ENCODE data around the gene ACAP2.
"Not testable (repeated sequence)": the region's sequence is repeated elsewhere in the genome, so short reads cannot be mapped to it uniquely, and the experiment has no call there.

Gene ACAP2

GRCh38 chr3:195443391-195443989, 670 bp upstream of the ACAP2 start:
- DNase-seq = no peak

- DNase-seq = peak; percentile 76
Measured at GRCh38 chr3:195441992-195442572, 738 bp downstream of the ACAP2 start.

GRCh38 chr3:195441476-195441991, 1.3 kb downstream of the ACAP2 start:
- no peak for DNase-seq

- no peak for DNase-seq
Measured at GRCh38 chr3:195441051-195441450, 1.8 kb downstream of the ACAP2 start.

GRCh38 chr3:195440379-195440778, 2.4 kb downstream of the ACAP2 start:
- no peak for DNase-seq

- DNase-seq = no peak
Measured at GRCh38 chr3:195438371-195438770, 4.4 kb downstream of the ACAP2 start.

- DNase-seq = no peak
Measured at GRCh38 chr3:195425849-195426248, 17.0 kb downstream of the ACAP2 start.

- DNase-seq = no peak
Measured at GRCh38 chr3:195423818-195424217, 19.0 kb downstream of the ACAP2 start.

GRCh38 chr3:195421400-195421799, 21.4 kb downstream of the ACAP2 start:
- DNase-seq = no peak

GRCh38 chr3:195416795-195417194, 26.0 kb downstream of the ACAP2 start:
- no peak for DNase-seq

- DNase-seq = no peak
Measured at GRCh38 chr3:195411836-195412235, 31.0 kb downstream of the ACAP2 start.

- no peak for DNase-seq
Measured at GRCh38 chr3:195410546-195410945, 32.3 kb downstream of the ACAP2 start.

GRCh38 chr3:195407531-195408409, 35.0 kb downstream of the ACAP2 start:
- DNase-seq = no peak

GRCh38 chr3:195405651-195406050, 37.2 kb downstream of the ACAP2 start:
- DNase-seq = no peak

GRCh38 chr3:195403841-195404408, 38.9 kb downstream of the ACAP2 start:
- no peak for DNase-seq

- DNase-seq = no peak
Measured at GRCh38 chr3:195403244-195403643, 39.6 kb downstream of the ACAP2 start.

- no peak for DNase-seq
Measured at GRCh38 chr3:195401943-195402342, 40.9 kb downstream of the ACAP2 start.

- DNase-seq = not testable (repeated sequence)
Measured at GRCh38 chr3:195398460-195398859, 44.4 kb downstream of the ACAP2 start.

GRCh38 chr3:195397524-195397923, 45.3 kb downstream of the ACAP2 start:
- DNase-seq = no peak

GRCh38 chr3:195395208-195395816, 47.5 kb downstream of the ACAP2 start:
- no peak for DNase-seq

- no peak for DNase-seq
Measured at GRCh38 chr3:195394700-195395099, 48.1 kb downstream of the ACAP2 start.

GRCh38 chr3:195394024-195394423, 48.8 kb downstream of the ACAP2 start:
- DNase-seq = no peak

GRCh38 chr3:195388380-195388779, 54.4 kb downstream of the ACAP2 start:
- DNase-seq = no peak
